DMS153 (cell line): ENCODE results near the gene GJB6.

Experiments used
- DNase-seq: peaks from one replicate; lab custom pipeline; 2025; lab: John Stamatoyannopoulos, UW

Gene GJB6

DNA sequence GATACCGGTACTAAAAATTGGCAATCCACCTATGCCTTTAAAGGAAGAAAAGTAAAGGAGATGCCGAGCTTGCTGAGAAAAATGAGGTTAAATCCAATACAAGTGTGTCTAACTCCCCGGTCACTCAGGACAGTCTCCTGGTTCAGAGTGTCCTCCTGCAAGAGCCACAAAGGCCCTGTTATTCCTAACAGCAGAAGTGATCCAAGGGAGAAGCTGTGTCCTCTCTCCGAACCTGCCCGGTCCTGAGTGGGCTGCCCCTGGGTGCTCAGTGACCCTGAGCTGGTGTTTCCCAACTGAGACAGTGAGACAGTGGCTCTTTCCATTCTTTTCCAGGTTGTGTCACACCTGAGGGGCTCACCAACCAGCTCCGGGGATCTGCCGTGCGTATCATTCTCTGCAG, 4.8 kb downstream of the GJB6 start:
- DNase-seq, result no peak

GRCh38 chr13:20222553-20222952, 9.6 kb downstream of the GJB6 start:
- no peak for DNase-seq

DNA sequence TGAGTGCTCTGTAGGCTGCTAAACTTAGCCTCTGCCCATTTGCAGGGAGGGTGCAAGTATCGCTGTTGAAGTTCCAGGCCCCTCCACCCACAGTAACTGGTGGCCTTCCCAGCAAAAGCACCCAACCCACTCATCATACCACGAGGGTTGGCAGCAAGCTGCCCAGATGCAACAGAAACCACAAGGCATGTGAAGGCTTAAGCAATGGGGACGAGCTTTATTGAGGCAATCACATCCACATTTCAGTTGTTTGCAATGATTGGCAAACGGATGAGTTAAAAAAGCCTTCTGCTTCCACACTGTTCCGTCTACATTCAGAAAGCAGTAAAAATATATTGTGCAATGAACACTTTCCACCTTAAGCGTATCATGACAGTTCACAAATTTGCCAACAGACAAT, 10.3 kb downstream of the GJB6 start:
- no peak for DNase-seq

DNA sequence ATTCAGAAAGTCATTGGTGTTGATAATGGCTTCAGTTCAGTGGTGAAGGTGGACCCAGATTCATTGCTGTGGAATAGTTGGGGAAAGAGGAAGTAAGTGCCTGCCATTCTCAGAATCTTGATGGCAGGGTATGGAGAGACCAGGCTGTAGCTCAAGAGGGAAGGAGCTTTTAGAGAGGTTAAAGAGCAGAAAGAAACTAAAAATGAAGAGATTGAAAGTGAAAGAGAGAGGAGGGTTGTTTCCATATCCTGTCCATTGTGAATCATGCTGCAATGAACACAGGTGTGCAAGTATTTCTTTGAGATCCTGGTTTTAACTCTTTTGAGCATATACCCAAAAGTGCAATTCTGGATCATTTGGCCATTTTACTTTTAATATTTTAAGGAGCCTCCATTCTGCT, 12.5 kb downstream of the GJB6 start:
- DNase-seq, result no peak

DNA sequence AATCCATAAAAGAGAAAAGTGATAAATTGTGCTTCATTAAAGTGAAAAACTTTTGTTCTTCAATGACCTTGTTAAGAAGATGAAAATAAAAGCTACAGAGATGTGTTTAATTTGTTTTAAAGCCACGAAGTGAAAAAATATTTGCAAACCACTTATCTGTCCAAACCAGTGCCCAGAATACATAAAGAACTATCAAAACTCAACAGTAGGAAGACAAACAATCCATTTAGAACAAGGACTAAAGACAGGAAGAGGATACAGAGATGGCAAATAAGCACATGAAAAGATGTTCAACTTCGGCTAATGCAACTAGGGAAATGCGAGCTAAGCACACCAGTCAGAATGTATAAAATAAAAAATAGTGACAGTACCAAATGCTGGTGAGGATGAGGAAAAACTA, 15.0 kb downstream of the GJB6 start:
- DNase-seq, result no peak

GRCh38 chr13:20209948-20210347, 22.2 kb downstream of the GJB6 start:
- DNase-seq, result no peak

DNA sequence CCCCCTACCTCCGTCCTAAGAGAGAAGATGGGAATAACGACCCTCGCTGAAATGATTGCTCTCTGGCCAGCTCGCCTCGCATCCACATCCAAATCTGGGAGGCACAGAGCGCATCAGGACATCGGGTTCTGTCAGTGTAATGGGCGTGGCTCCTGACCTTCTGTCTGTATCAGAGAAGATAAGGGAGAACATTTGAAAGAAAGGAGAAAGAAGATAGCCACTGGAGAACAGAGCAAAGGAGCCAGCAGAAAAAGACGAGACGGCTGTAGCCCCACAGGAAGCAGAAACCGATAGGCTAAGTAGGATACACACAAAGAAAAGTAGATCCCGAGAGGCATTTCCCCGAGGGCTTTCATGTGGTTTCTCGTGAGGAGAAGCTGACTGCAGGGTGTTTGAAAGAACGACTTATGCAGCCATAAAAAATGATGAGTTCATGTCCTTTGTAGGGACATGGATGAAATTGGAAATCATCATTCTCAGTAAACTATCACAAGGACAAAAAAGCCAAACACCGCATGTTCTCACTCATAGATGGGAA, 25.4 kb downstream of the GJB6 start:
- DNase-seq, result no peak

- no peak for DNase-seq
These were observed 25.9 kb downstream of the GJB6 start for GRCh38 chr13:20206065-20206697.

DNA sequence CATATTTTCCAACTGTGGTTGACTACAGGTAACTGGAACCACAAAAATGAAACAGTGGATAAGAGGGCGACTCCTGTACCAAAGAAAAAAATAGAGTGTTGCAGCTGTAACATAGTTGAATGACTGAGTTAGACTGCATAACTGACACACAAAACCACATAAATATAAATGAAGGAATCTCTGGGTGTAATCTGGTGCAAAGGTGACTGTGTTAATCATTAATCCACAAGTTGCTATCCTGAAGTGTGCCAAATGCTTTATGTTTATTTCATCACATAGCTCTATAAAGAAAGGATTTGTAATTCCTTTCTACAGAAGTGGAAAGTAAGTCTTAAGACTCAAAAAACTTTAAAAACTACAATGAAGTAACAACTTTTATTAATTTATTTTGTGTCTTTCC, 33.3 kb downstream of the GJB6 start:
- DNase-seq, result no peak

DNA sequence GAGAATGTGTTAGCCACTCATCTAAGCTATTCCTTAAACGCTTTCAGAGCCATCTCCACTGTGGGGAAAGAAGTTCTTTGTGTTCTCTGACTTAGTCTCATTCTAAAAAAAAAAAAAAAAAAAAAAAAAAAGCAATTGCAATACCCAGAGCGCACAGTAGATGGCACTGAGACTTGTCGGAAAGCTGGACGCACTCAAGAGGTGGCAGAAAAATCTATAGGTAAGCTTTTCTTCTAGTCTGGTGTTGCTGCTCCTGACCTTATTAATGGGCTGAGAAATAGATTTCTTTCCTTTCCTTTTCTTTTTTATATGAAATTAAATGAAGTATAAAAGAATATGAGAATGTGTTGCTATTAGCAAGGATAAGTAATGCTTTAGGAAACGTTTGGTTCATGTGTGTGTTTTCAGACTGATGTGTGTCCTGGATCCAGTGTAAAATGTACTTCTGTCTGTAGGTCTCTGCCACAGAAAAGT, 34.7 kb downstream of the GJB6 start:
- peak; percentile 14 for DNase-seq

GRCh38 chr13:20195801-20196200, 36.3 kb downstream of the GJB6 start:
- no peak for DNase-seq

DNA sequence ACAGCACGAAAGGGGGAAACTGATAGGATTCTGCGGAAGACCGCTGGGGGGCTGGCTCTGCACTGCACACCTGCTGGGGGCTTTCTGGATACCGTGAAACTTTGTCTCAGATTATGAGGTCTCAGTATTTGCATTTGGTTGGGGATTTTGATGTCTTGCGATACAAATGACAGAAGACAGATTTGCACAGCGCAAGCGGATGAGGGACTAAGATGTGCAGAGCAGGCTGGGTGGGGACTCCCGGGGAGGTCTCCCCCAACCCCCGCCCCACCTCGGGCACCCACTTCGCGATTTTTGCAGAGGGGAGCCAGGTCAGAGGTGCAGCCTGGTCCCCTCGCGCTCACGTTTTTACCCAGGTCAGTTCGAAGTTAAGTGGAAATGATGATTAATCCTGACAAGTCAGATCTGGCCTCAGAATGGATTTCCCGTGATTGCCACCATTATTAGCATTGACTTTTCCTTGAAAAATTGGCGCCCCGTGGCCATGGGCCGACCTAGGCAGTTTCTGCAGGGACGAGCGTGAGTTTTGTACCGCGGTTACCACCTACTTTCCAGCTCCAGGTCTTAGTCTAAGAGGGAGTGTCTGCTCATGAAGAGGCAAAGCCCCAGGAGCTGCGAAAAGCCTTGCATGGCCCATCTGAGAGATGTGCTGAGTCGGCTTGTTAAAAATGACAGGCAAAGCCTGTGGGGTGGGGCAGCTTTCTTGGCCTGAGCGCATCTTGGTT, 38.0 kb downstream of the GJB6 start:
- no peak for DNase-seq

GRCh38 chr13:20193162-20193906, 38.8 kb downstream of the GJB6 start:
- no peak for DNase-seq

- no peak for DNase-seq
These were observed 39.3 kb downstream of the GJB6 start, which contains the start of gene GJB2 for GRCh38 chr13:20192836-20193161. Gene GJB2, minus strand, starts transcription at chr13:20192938. Its CDS starts 3,357 bp downstream, at chr13:20189581.

- DNase-seq, result no peak
These were observed 39.8 kb downstream of the GJB6 start for GRCh38 chr13:20192158-20192835.

DNA sequence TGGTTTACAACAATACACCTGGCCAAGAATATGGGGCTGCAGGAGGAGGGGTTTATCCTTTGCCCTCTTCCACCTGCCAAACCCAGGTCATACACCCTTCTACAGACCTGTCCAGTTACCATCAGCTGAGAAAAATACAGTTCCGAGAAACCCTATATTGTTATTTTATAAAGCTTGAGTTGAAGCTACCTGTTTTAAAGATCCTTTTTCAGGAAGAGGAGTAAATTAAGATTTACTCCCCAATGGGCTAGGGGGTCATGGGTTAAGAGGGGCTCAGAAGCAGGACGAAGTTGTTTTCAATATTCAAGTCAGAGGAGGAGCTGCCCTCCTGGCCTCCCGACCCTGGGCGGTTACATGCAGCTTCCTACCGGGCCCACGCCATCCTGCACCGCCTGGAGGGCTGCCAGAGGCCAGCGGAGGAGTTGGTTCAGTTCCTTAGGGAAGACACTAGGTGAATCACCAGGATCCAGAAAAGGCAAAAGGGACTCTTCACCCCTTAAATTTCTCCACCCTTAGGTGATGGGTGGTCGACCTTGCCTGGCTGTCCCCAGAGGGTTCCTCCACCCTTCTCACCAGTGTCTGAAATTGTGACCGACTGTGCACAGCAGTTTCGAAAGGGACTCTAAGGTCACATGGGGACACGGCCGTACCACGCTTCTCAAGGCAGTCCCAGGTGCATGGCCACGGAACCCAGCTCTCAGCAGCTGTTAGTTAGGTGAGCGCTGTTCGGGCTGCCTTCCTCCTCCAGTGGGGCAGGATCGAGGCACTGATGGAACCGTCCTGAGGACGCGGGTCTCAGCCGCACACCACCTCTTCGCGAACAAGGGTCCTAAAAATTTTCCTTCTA, 40.6 kb downstream of the GJB6 start:
- DNase-seq, result no peak

- DNase-seq, result no peak
These were observed 41.4 kb downstream of the GJB6 start for GRCh38 chr13:20190481-20191310.

DNA sequence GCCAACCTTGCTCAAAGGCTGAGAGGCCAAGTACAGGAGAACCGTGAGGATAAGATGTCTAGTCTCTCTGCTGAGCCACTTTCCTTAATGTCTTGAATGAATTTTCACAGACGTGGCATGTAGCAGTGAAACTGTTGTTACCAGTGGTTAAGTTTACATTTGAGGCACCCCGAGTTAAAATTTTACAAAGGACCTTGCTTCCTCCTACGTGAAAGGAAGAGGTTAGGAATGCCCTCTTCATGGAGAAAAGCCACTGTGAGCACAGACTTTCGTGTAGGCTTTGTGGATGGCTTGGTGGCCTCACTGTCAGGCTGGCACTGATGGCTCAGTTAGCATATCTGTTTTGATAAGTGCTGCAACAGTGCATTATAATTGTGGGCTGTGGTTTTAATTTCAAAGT, 42.0 kb downstream of the GJB6 start:
- no peak for DNase-seq

DNA sequence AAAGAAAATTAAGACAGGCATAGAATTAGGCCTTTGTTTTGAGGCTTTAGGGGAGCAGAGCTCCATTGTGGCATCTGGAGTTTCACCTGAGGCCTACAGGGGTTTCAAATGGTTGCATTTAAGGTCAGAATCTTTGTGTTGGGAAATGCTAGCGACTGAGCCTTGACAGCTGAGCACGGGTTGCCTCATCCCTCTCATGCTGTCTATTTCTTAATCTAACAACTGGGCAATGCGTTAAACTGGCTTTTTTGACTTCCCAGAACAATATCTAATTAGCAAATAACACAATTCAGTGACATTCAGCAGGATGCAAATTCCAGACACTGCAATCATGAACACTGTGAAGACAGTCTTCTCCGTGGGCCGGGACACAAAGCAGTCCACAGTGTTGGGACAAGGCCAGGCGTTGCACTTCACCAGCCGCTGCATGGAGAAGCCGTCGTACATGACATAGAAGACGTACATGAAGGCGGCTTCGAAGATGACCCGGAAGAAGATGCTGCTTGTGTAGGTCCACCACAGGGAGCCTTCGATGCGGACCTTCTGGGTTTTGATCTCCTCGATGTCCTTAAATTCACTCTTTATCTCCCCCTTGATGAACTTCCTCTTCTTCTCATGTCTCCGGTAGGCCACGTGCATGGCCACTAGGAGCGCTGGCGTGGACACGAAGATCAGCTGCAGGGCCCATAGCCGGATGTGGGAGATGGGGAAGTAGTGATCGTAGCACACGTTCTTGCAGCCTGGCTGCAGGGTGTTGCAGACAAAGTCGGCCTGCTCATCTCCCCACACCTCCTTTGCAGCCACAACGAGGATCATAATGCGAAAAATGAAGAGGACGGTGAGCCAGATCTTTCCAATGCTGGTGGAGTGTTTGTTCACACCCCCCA, 43.2 kb downstream of the GJB6 start:
- DNase-seq, result no peak
